Inflammatory macrophage treated with lipopolysaccharide for 1 hour (primary cell): ENCODE data around the gene SSX2B.
A peak's percentile ranks its signal among the peaks of the same experiment; 100 is the strongest.
"Not testable (repeated sequence)": the region's sequence is repeated elsewhere in the genome, so short reads cannot be mapped to it uniquely, and the experiment has no call there.

Experiments
- DNase-seq, 2 donors: peaks; one replicate each; pipeline ENCODE4 v3.0.0-alpha.2; 2020 to 2022

SSX2B gene

GRCh38 chrX:52750952-52751351 lies at the start of gene SSX2B:
TSS of gene SSX2B (plus strand) at chrX:52751252. CDS start at chrX:52752681, 1,429 bp downstream.
- not testable (repeated sequence) for DNase-seq

GRCh38 chrX:52707078-52707477 lies 44.0 kb upstream of the SSX2B start, which contains the start of gene SSX2:
TSS of gene SSX2 (minus strand) at chrX:52707178. CDS start at chrX:52705749, 1,429 bp downstream.
- not testable (repeated sequence) for DNase-seq

GRCh38 chrX:52765983-52766382 lies 14.9 kb downstream of the SSX2B start:
- DNase-seq = not testable (repeated sequence)

GRCh38 chrX:52773504-52773903 lies 22.5 kb downstream of the SSX2B start:
- not testable (repeated sequence) for DNase-seq

GRCh38 chrX:52797327-52797726 lies 46.3 kb downstream of the SSX2B start, which contains the start of gene SPANXN5:
TSS of gene SPANXN5 (minus strand) at chrX:52797427. CDS start at chrX:52797348, 79 bp downstream.
- DNase-seq = not testable (repeated sequence)

- peak in 1 of 2 donors; percentile 60 for DNase-seq
Observed at GRCh38 chrX:52804876-52805275, 53.8 kb downstream of the SSX2B start.
